ENCODE data around the gene NUTM2D.
"Not testable (repeated sequence)": the region's sequence is repeated elsewhere in the genome, so short reads cannot be mapped to it uniquely, and the experiment has no call there.

Gene NUTM2D, protein sequence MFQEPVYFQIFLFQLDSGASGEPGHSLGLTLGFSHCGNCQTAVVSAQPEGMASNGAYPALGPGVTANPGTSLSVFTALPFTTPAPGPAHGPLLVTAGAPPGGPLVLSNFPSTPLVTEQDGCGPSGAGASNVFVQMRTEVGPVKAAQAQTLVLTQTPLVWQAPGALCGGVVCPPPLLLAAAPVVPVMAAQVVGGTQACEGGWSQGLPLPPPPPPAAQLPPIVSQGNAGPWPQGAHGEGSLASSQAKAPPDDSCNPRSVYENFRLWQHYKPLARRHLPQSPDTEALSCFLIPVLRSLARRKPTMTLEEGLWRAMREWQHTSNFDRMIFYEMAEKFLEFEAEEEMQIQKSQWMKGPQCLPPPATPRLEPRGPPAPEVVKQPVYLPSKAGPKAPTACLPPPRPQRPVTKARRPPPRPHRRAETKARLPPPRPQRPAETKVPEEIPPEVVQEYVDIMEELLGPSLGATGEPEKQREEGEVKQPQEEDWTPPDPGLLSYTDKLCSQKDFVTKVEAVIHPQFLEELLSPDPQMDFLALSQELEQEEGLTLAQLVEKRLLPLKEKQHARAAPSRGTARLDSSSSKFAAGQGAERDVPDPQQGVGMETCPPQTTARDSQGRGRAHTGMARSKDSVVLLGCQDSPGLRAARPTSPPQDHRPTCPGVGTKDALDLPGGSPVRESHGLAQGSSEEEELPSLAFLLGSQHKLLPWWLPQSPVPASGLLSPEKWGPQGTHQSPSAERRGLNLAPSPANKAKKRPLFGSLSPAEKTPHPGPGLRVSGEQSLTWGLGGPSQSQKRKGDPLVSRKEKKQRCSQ

GRCh38 chr10:87357444-87357843 is at the start of gene NUTM2D:
Gene NUTM2D, plus strand, starts transcription at chr10:87357744. Its CDS starts 522 bp downstream, at chr10:87358266.
- not testable (repeated sequence) for TF ChIP-seq GATA3, GATA2 (IDR thresholded peaks at IDR 0.05; ENCODE audit: low read depth, low read length)

Data from SH-SY5Y (cell line).